Left ventricle myocardium superior (tissue), 1 donor: Measurements from ENCODE around the gene ZNRF1. TPM values are rescaled to one million over a fixed set of nuclear protein-coding genes. Genes with fewer than 3 reads are reported as not detected.
A peak's percentile ranks its signal among the peaks of the same experiment; 100 is the strongest.
"Not testable (repeated sequence)": the region's sequence is repeated elsewhere in the genome, so short reads cannot be mapped to it uniquely, and the experiment has no call there.

Experiments used
- ATAC-seq: fragments of 200-7000 bp; cut with Tn5 transposase; one replicate; pipeline ENCODE4 v1.9.1; 2020; ENCODE audit warnings: mild to moderate bottlenecking, moderate library complexity
- DNase-seq: peaks from one replicate; pipeline ENCODE4 v3.0.0-alpha.2; 2020
- intact Hi-C: fragments of 100-400 bp; cut with micrococcal nuclease; formaldehyde crosslinking; loops from one replicate; pipeline ENCODE4 v1.11.0; 2022
- total RNA-seq: library from RNA; stranded (reverse); fragmentation: NEBNext Ultra II Directional; extraction: Animal tissue kit (Norgen Biotek cat#: 25700); gene quantifications from one replicate; pipeline ENCODE4 v1.2.1, GENCODE V29; 2021
- donor health status: DM: no; HTN: yes; CAD: no; lungs with severe emphysema.

The ZNRF1 gene
- total RNA-seq, 1 donor from 2014 or later, result 24.5 TPM

DNA sequence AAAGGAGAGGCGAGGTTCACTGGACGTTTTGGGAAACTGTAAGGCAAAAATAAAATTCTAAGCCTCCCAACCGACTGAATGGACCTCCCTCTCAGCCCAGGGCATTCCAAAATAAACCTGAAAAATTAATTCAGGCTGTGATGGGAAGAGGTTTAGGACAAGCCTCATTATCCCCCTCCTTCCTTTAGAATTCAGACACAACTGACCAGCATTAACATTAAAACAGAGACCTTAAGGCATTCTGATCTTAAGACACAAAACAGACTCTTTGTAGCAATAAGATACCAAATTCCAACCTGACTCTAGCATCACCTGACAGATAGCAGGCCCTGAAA is 118.1 kb downstream of the ZNRF1 start:
- ATAC-seq (no peak), DNase-seq (no peak)
- intact Hi-C loops, result no loop called here

- intact Hi-C loops, result no loop called here
- no peak for DNase-seq
- no peak for ATAC-seq
These were observed 120.2 kb downstream of the ZNRF1 start for GRCh38 chr16:75118943-75119539.

- DNase-seq (no peak), ATAC-seq (no peak)
- intact Hi-C loops, result no loop called here
These were observed 121.4 kb downstream of the ZNRF1 start for GRCh38 chr16:75120253-75120652.

- no peak for ATAC-seq
- intact Hi-C loops, result no loop called here
These were observed 123.2 kb downstream of the ZNRF1 start for GRCh38 chr16:75121949-75122568.

GRCh38 chr16:75122609-75123008 is 123.8 kb downstream of the ZNRF1 start:
- no peak for ATAC-seq
- intact Hi-C loops, result no loop called here
- DNase-seq, result no peak

More at GRCh38 chr16:75121949-75122568, 123.2 kb downstream of the ZNRF1 start:
- no peak for DNase-seq

DNA sequence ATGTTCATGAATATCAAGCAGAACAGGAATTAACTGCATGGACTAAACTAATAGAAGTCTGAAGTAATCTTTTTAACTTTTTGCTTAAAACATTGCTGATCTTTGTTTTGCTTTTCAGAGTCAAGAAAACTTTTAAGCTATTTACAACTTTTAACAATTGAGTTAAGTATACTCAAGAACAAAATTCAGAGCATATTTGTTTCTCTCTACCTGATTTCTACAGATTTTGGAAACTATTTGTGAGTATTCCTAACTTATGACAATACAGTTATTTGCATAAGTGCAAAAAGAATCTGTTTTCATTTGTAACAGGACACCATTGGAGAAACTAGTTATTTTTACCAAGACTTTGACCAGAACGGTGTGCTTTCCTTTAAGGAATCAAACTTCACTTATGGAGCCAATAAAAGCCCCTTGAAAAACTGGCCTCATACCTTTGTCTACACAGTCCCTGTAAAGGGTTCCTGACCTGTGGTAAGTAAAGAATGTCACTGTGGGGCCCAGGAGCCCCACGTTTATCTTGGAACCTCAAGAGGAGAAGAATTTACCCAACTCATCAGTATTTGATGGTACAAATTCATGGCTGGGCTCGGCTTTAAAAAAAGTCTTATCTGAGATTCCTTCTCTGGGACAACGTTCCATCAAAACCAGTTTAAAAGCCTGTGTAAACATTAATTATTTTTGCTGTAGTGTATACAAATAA is 129.0 kb downstream of the ZNRF1 start:
- intact Hi-C loops, result no loop called here
- no peak for ATAC-seq
- DNase-seq, result no peak

DNA sequence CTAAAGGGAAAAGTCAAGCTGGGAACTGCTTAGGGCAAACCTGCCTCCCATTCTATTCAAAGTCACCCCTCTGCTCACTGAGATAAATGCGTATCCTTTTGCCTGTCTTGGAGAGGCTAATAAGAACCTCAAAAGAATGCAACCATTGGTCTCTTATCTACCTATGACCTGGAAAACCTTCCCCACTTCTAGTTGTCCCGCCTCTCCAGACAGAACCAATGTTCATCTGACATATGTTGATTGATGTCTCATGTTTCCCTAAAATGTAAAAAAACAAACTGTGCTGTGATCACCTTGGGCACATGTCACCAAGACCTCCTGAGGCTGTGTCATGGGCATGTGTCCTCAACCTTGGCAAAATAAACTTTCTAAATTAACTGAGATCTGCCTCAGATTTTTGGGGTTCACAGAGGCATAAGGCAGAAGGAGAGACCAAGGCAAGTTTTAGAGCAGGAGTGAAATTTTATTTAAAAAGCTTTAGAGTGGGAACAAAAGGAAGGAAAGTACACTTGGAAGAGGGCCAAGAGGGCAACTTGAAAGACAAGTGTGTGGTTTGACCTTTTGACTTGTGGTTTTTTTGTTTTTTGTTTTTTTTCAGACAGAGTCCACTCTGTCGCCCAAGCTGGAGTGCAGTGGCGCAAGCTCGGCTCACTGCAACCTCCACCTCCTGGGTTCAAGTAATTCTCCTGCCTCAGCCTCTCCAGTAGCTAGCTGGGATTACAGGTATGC is 130.8 kb downstream of the ZNRF1 start:
- intact Hi-C loops, ATAC-seq, DNase-seq: not testable (repeated sequence)

DNA sequence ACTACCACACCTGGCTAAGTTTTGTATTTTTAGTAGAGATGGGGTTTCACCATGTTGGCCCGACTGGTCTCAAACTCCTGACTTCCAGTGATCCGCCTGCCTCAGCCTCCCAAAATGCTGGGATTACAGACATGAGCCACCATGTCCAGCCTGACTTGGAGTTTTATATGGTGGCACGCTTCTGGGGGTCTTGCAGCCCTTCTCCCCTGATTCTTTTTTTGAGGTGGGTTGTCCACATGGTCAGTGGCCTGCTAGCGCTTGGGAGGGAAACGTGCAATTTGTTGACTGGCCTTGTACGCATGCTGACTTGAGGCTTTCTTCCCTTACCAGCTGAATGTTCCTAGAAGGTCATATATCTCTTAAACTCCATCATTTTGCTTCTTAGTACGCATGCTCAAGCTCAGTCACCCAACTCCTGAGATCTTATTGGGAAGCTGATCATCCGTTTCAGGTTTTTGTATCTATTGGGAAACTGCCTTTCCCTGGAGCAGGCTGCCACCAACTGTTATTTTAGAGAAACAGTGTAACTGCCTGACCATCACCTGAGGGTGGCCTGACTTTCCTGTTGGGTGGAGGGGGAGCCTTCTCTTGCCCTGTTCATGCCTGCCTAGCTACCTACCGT is 131.4 kb downstream of the ZNRF1 start:
- no peak for DNase-seq
- intact Hi-C loops, result no loop called here
- ATAC-seq, result peak; percentile 50

GRCh38 chr16:75131081-75131480 is 132.3 kb downstream of the ZNRF1 start:
- intact Hi-C loops, result no loop called here
- ATAC-seq (no peak), DNase-seq (no peak)

DNA sequence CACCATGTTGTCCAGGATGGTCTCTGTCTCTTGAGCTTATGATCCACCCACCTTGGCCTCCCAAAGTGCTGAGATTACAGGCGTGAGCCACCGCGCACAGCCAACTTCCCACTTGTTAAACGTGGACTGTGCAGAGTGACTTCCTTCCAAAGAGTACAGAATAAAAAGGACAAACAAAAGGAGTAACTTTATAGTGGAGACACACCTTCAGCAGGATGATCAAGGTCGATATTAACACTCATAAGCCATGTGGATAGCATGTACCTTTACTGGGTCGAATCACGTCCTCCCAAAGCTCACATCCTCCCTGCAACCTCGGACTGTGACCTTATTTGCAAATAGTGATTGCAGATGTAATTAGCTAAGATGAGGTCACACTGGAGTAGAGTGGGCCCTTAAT is 139.4 kb downstream of the ZNRF1 start:
- DNase-seq (no peak), ATAC-seq (no peak)
- intact Hi-C loops, result no loop called here

- ATAC-seq (no peak), DNase-seq (no peak)
- intact Hi-C loops, result no loop called here
These were observed 139.8 kb downstream of the ZNRF1 start for GRCh38 chr16:75138636-75139035.

DNA sequence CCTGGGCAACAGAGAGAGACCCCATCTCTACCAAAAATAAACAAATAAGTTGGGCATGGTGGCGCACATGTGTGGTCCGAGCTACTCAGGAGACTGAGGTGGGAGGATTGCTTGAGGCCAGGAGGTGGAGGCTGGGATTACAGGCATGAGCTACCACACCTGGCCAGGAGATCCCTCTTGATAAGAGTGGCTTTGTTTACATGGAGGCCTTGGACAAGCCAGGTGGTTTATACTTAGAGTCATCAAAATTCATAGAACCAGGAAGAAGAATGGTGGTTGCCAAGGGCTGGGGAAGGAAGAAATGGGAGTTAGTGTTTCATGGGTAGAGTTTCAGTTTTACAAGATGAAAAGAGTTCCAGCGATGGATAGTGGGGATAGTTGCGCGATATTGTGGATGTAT is 140.7 kb downstream of the ZNRF1 start:
- no peak for DNase-seq
- no peak for ATAC-seq
- intact Hi-C loops, result no loop called here

DNA sequence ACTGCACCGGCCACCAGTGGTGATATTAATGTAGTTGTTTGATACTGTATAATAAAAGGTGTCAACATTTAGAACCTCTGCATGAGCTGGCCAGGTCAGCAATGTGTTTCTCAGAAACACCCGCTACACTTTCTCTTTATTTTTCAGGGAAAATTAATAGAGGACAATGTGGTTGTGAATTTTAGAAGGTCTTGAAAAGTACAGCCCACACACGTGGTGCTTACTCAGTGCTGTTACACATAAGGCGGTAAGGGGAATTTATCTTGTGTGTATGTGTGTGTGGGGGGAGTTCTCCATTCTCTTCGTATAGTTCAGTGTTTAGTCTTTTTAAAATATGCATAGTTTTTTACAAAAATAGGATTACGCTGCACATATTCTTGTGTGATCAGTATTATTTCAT is 145.1 kb downstream of the ZNRF1 start:
- intact Hi-C loops, result no loop called here
- no peak for ATAC-seq
- no peak for DNase-seq

DNA sequence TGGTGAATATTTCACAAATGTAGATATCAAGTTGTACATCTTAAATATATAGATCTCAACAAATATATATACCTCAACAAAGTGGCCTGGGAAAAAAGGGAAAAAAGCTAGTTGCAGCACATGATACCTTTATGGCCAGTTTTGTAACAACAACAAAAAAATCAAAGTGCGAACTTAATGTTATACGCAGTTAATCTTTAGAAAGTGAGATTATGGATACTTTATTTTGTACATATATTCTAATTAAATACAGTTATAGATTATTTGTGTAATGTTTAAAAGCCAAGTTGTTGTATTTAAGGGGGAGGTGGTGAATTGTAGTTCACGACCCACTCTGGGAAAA is 149.1 kb downstream of the ZNRF1 start:
- DNase-seq (no peak), ATAC-seq (no peak)
- intact Hi-C loops, result no loop called here

DNA sequence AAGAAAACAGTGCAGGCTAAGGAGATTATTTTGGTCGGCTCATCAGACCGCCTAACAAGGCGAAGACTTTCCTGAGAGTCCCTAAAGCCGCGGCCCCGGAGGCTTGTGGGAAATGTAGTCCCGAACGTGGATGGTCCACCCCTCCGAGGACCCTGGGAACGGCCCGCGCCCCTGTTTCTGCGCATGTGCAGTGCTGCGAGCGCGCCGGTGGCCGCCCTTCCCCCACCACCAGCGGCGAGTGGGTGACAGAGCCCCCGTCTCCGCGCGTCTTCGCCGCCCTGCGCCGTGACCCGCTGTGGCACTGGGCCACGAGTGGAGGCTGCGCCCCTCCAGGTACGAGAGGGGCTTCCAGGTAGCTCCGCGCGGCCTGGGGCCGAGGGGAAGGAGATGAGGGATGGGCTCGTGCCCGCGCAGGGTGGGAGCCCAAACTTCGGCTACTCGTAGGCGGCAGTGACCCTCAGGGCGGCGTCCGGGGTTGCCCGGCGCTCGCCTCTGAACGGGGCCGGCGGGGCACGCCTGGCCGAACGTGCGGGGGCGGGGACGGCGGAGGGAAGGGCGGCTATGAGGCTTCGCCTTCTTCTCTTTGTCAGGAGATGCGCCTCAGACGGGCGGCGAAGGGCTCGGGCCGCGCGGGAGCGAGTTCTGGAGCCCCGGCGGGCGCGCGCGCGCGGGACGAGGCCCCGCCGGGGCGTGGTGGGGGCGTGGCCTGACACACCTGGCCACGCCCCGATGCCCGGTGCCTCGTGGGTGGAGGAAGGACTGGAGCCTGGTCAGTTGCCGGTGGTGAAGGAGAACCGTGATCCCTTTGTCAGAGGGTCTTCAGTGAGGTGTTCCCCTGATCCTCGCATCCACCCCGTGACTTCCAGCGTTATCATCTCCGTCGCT is 149.7 kb downstream of the ZNRF1 start, which contains the start of gene ZFP1:
Gene ZFP1, plus strand, starts transcription at position 214 of the 885 bp plus-strand sequence. CDS start 4,428 bp downstream, outside the sequence.
- ATAC-seq (peak; percentile 99), DNase-seq (peak; percentile 98)
- intact Hi-C loops, result no loop called here

GRCh38 chr16:75151798-75152197 is 153.0 kb downstream of the ZNRF1 start:
- no peak for DNase-seq
- no peak for ATAC-seq
- intact Hi-C loops, result no loop called here

GRCh38 chr16:75152635-75153034 is 153.8 kb downstream of the ZNRF1 start:
- no peak for ATAC-seq
- intact Hi-C loops, result no loop called here
- DNase-seq, result no peak

DNA sequence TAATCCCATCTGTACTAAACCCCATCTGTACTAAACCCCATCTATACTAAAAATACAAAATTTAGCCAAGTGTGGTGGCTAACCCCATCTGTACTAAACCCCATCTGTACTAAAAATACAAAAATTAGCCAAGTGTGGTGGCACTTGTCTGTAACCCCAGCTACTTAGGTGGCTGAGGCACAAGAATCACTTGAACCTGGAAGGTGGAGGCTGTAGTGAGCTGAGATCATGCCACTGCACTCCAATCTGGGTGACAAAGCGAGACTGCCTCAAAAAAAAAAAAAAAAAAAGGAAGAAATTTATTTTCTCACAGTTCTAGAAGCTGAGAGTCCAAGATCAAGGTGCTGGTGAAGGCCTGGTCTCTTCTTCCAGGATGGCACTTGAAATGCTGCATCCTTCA is 161.6 kb downstream of the ZNRF1 start:
- DNase-seq, result no peak
- ATAC-seq, result no peak
- intact Hi-C loops, result no loop called here
